Testis (tissue), 3 donors: ENCODE results near the gene NUB1. TPM values are rescaled to one million over a fixed set of nuclear protein-coding genes. Genes with fewer than 3 reads are reported as not detected.

Experiments
- DNase-seq: peaks from one replicate; pipeline ENCODE4 v3.0.0-alpha.2; 2019
- H3K27ac ChIP-seq, 2 donors: fragments of 200-600 bp; sonication (generic); one replicate each; pipeline ENCODE4 v1.5.1; 2019
- H3K27me3 ChIP-seq: fragments of 200-600 bp; sonication (generic); one replicate; pipeline ENCODE4 v1.5.1; 2019
- H3K36me3 ChIP-seq: fragments of 200-600 bp; sonication (generic); one replicate; pipeline ENCODE4 v1.5.1; 2017; ENCODE audit warnings: low read depth; ENCODE audit errors: missing control alignments
- H3K4me1 ChIP-seq: fragments of 200-600 bp; sonication (generic); one replicate; pipeline ENCODE4 v1.5.1; 2019
- H3K4me3 ChIP-seq, 2 donors: fragments of 200-600 bp; sonication (generic); one replicate each; pipeline ENCODE4 v1.5.1; 2017 to 2019
- H3K9me3 ChIP-seq: fragments of 200-600 bp; sonication (generic); one replicate; pipeline ENCODE4 v1.5.1; 2017
- POLR2A ChIP-seq: fragments of 450-650 bp; IDR thresholded peaks from one replicate; pipeline ENCODE4 v1.6.1; 2017; ENCODE audit warnings: antibody characterized with exemption, mild to moderate bottlenecking, moderate library complexity
- WGBS, 2 donors: methylation state at CpG; one replicate each; pipeline ENCODE4 v1.1.5; 2018; 5-methylcytosine and 5-hydroxymethylcytosine counted together
- intact Hi-C: fragments of 100-400 bp; cut with DNase I; formaldehyde crosslinking; loops from one replicate; pipeline ENCODE4 v1.15.1; 2023; ENCODE audit warnings: low total_unique reads
- polyA plus RNA-seq: library from polyadenylated mRNA; stranded (reverse); fragments of 350-450 nt; fragmentation: Illumina TruSeq; extraction: RNeasy Lipid Tissue Mini Kit (QIAGEN cat#74804); gene quantifications from one replicate; pipeline ENCODE4 v1.2.3, GENCODE V29; 2014; ENCODE audit warnings: low read depth, low replicate concordance; ENCODE audit not compliant: insufficient read depth
- total RNA-seq, 2 donors: library from RNA; depleted of rRNA; stranded (reverse); fragments of >200 nt; gene quantifications; one replicate each; pipeline ENCODE4 v1.2.3, GENCODE V29; 2016
- TF ChIP-seq, protein P1 (sequence below), 3 experiments: fragments of 450-650 bp in 2 of 3; fragments of 200-600 bp in 1 of 3; sonication (generic) in 1 of 3; IDR thresholded peaks; one replicate each; pipeline ENCODE4 v1.5.1; 2016 to 2019; ENCODE audit warnings: antibody characterized with exemption in 3 of 3, mild to moderate bottlenecking in 2 of 3, moderate library complexity in 1 of 3

NUB1 gene
- total and polyA plus RNA-seq, 3 donors from 2014 or later = 57.9 to 140 (median 59.6) TPM

GRCh38 chr7:151378011-151378410, 36.4 kb downstream of the NUB1 start:
- Histone ChIP-seq H3K27me3 (no peaks in the 10 kb centered on the region), H3K27ac (no peak overlapping the region), H3K36me3 (no peaks in the 10 kb centered on the region), H3K4me1 (peaks cover 14% of the 10 kb centered on the region), H3K9me3 (no peaks in the 10 kb centered on the region), H3K4me3 (no peak overlapping the region)
- TF ChIP-seq POLR2A = no peak
- TF ChIP-seq, protein P1, sequence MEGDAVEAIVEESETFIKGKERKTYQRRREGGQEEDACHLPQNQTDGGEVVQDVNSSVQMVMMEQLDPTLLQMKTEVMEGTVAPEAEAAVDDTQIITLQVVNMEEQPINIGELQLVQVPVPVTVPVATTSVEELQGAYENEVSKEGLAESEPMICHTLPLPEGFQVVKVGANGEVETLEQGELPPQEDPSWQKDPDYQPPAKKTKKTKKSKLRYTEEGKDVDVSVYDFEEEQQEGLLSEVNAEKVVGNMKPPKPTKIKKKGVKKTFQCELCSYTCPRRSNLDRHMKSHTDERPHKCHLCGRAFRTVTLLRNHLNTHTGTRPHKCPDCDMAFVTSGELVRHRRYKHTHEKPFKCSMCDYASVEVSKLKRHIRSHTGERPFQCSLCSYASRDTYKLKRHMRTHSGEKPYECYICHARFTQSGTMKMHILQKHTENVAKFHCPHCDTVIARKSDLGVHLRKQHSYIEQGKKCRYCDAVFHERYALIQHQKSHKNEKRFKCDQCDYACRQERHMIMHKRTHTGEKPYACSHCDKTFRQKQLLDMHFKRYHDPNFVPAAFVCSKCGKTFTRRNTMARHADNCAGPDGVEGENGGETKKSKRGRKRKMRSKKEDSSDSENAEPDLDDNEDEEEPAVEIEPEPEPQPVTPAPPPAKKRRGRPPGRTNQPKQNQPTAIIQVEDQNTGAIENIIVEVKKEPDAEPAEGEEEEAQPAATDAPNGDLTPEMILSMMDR (IDR thresholded peaks at IDR 0.05) = no peak
- intact Hi-C loops = no loop called here
- DNase-seq = no peak
- 90 to 92% methylated on average over 9 of the region's 9 CpGs for WGBS, 2 donors

DNA sequence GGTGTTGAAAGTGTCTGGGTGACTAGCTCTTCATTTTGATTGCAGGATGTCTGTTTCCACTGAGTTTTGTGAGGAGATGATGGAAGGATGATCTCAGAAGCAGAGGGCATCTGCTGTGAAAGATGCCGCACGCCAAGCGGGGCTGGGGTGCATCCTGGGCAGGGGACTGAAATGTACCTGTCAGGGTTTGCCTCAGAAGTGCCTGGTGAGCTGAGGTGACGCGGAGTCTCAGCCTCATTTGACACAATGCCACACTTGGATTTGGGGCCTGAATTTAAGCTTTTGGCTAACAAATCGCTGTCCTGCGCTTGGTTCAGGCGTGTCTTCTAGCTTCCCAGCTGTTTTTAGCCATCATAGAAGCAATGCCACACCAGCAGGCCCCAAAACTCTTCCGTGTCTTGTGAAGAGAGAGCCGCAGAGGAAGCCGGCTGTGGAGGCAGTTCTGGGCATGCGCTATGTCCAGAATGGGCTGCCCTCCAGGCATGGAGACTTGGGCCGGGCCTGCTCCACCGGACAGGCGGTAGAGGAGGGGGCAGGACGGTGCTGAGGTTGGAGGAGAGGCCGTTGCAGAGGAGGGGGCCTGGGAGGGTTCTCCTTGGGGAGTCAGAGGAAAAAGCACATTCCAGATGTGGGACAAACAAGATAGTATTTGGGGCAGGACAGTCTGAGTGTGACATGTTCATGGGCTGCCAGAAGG, 37.0 kb downstream of the NUB1 start:
- Histone ChIP-seq H3K36me3 (no peaks in the 10 kb centered on the region), H3K27me3 (no peaks in the 10 kb centered on the region), H3K4me3 (no peak overlapping the region), H3K4me1 (peaks cover 14% of the 10 kb centered on the region), H3K27ac (no peak overlapping the region), H3K9me3 (no peaks in the 10 kb centered on the region)
- TF ChIP-seq, protein P1 (IDR thresholded peaks at IDR 0.05) = no peak
- TF ChIP-seq POLR2A = no peak
- 87 to 88% methylated on average over 12 to 17 of the region's 17 CpGs for WGBS, 2 donors
- intact Hi-C loops = no loop called here
- DNase-seq = no peak

- 84 to 88% methylated on average over 6 of the region's 6 CpGs for WGBS, 2 donors
- intact Hi-C loops = no loop called here
Observed at GRCh38 chr7:151379193-151379520, 37.5 kb downstream of the NUB1 start.

GRCh38 chr7:151379534-151380198, 38.1 kb downstream of the NUB1 start:
- intact Hi-C loops = no loop called here
- WGBS, 2 donors = 87 to 91% methylated on average over 19 to 25 of the region's 25 CpGs
- H3K9me3 ChIP-seq = no peaks in the 10 kb centered on the region
- no peak for DNase-seq
- no peak overlapping the region for H3K27ac ChIP-seq
- no peaks in the 10 kb centered on the region for H3K27me3 ChIP-seq
- TF ChIP-seq POLR2A = no peak
- TF ChIP-seq, protein P1 (IDR thresholded peaks at IDR 0.05) = no peak
- H3K36me3 ChIP-seq = no peaks in the 10 kb centered on the region
- peaks cover 14% of the 10 kb centered on the region for H3K4me1 ChIP-seq
- no peak overlapping the region for H3K4me3 ChIP-seq

More at GRCh38 chr7:151379193-151379520, 37.5 kb downstream of the NUB1 start:
- TF ChIP-seq, protein P1 (IDR thresholded peaks at IDR 0.05) = no peak
- TF ChIP-seq POLR2A = no peak
- H3K27ac ChIP-seq = no peak overlapping the region
- peaks cover 14% of the 10 kb centered on the region for H3K4me1 ChIP-seq
- no peak overlapping the region for H3K4me3 ChIP-seq
- H3K27me3 ChIP-seq = no peaks in the 10 kb centered on the region
- no peak for DNase-seq
- H3K9me3 ChIP-seq = no peaks in the 10 kb centered on the region
- no peaks in the 10 kb centered on the region for H3K36me3 ChIP-seq
